ENCODE data around the gene RPP14. TPM values are rescaled to one million over a fixed set of nuclear protein-coding genes. Genes with fewer than 3 reads are reported as not detected.

RPP14 gene
- total and polyA plus RNA-seq, 10 of the 15 experiments (the other 5 are each of a cell fraction or from before 2014, with no cell fraction given), result 9.1 to 21.2 (median 12.7) TPM

DNA sequence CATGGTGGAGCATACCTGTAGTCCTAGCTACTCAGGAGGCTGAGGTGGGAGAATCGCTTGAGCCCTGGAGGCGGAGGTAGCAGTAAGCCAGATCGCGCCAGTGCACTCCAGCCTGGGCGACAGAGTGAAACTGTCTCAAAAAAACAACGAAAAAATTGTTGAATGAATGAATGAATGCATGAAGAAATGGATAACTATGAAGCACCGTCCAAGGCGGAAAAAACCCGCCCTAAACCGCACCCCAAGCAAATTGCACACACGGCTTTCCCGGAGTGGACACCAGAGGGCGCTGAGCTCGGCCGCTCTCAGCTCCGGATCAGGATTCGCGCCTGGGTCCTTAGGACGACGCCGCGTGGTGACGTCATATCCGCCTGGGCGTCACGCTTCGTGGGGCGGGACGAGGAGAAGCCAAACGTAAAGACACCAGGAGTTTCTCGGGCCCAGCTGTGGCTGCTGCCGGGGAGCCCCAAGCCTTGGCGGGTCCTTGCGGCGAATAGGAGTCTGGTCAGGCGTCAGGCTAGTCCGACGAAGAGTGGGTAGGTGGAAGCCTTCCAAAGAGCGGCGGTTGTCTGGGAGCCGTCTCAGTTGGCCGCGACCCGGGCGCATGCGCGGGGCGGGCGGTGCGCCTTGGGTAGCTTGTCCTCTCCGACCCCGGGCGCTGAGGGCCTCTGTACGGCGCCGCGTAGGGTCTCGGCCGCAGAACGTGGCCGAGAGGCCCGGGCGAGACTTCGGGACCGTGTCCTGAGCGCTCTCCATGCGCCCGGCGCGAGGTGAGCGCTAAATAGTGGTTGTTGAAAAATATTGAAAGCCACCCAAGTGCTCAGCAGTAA lies at the start of gene RPP14, which contains the start of gene HTD2 (continued):
- TF ChIP-seq NFXL1 (IDR thresholded peaks at IDR 0.05; ENCODE audit: borderline replicate concordance) (no peak), TCF12 (IDR thresholded peaks at IDR 0.05; ENCODE audit: low read depth, low read length) (no peak), EED (IDR thresholded peaks at IDR 0.05; ENCODE audit: low read depth) (0 out of 2 replicates have a peak, but pooled peaks have one; percentile 11), CREM (IDR thresholded peaks at IDR 0.05; ENCODE audit: low read depth) (peak; percentile 98), MTA2 (IDR thresholded peaks at IDR 0.05; ENCODE audit: low read depth) (no peak; the same call in 1 of the 2 replicates), CBFB (IDR thresholded peaks at IDR 0.05; ENCODE audit: low read depth) (peak; percentile 90), MYB (IDR thresholded peaks at IDR 0.05; ENCODE audit: borderline replicate concordance, low read depth, low read length) (no peak), NBN (IDR thresholded peaks at IDR 0.05) (peak; percentile 100), HCFC1 (IDR thresholded peaks at IDR 0.05; ENCODE audit: low read length) (peak; percentile 69), KAT2A (conservative IDR thresholded peaks at IDR 0.05; ENCODE audit: control insufficient read depth, low read depth, low read length) (no peak), CBX5 (IDR thresholded peaks at IDR 0.05; ENCODE audit: low read depth) (no peak; the same call in 1 of the 2 replicates), RAD51 (IDR thresholded peaks at IDR 0.05) (no peak), CTCF (IDR thresholded peaks at IDR 0.05 in 2 of 3, conservative IDR thresholded peaks at IDR 0.05 in 1 of 3; ENCODE audit: control insufficient read depth in 2 of 3, extremely low read depth in 1 of 3, insufficient read depth in 1 of 3, low read depth in 3 of 3, low read length in 3 of 3) (peak; percentile 93 to 98 (median 96); a peak in 5 of 6 replicates), POLR2AphosphoS5 (IDR thresholded peaks at IDR 0.05; ENCODE audit: low read length) (peak; percentile 81; the same call in 1 of the 2 replicates), PRDM15 (CRISPR knock-in tag; IDR thresholded peaks at IDR 0.05) (peak; percentile 76; the same call in 1 of the 2 replicates), NFYB (IDR thresholded peaks at IDR 0.05; ENCODE audit: insufficient read depth, low read depth, low read length) (no peak; the same call in 1 of the 2 replicates)
- TF ChIP-seq, protein P1, sequence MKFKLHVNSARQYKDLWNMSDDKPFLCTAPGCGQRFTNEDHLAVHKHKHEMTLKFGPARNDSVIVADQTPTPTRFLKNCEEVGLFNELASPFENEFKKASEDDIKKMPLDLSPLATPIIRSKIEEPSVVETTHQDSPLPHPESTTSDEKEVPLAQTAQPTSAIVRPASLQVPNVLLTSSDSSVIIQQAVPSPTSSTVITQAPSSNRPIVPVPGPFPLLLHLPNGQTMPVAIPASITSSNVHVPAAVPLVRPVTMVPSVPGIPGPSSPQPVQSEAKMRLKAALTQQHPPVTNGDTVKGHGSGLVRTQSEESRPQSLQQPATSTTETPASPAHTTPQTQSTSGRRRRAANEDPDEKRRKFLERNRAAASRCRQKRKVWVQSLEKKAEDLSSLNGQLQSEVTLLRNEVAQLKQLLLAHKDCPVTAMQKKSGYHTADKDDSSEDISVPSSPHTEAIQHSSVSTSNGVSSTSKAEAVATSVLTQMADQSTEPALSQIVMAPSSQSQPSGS (IDR thresholded peaks at IDR 0.05; ENCODE audit: low read length), result peak; percentile 82
- TF ChIP-seq, protein P2, sequence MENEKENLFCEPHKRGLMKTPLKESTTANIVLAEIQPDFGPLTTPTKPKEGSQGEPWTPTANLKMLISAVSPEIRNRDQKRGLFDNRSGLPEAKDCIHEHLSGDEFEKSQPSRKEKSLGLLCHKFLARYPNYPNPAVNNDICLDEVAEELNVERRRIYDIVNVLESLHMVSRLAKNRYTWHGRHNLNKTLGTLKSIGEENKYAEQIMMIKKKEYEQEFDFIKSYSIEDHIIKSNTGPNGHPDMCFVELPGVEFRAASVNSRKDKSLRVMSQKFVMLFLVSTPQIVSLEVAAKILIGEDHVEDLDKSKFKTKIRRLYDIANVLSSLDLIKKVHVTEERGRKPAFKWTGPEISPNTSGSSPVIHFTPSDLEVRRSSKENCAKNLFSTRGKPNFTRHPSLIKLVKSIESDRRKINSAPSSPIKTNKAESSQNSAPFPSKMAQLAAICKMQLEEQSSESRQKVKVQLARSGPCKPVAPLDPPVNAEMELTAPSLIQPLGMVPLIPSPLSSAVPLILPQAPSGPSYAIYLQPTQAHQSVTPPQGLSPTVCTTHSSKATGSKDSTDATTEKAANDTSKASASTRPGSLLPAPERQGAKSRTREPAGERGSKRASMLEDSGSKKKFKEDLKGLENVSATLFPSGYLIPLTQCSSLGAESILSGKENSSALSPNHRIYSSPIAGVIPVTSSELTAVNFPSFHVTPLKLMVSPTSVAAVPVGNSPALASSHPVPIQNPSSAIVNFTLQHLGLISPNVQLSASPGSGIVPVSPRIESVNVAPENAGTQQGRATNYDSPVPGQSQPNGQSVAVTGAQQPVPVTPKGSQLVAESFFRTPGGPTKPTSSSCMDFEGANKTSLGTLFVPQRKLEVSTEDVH (IDR thresholded peaks at IDR 0.05; ENCODE audit: low read depth, partially characterized antibody), result peak; percentile 91
- TF ChIP-seq, protein P3, sequence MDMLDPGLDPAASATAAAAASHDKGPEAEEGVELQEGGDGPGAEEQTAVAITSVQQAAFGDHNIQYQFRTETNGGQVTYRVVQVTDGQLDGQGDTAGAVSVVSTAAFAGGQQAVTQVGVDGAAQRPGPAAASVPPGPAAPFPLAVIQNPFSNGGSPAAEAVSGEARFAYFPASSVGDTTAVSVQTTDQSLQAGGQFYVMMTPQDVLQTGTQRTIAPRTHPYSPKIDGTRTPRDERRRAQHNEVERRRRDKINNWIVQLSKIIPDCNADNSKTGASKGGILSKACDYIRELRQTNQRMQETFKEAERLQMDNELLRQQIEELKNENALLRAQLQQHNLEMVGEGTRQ (IDR thresholded peaks at IDR 0.05; ENCODE audit: borderline replicate concordance, low read depth, low read length), result no peak

All from GM12878 (cell line).